Measurements from ENCODE around the gene HNRNPA2B1.
"Not testable (repeated sequence)": the region's sequence is repeated elsewhere in the genome, so short reads cannot be mapped to it uniquely, and the experiment has no call there.

Gene HNRNPA2B1

GRCh38 chr7:26197153-26198115, 3.1 kb downstream of the HNRNPA2B1 start:
- DNase-seq = no peak

GRCh38 chr7:26195867-26196657, 4.5 kb downstream of the HNRNPA2B1 start:
- DNase-seq = no peak

GRCh38 chr7:26195182-26195581, 5.4 kb downstream of the HNRNPA2B1 start:
- no peak for DNase-seq

GRCh38 chr7:26194764-26195163, 5.8 kb downstream of the HNRNPA2B1 start:
- not testable (repeated sequence) for DNase-seq

GRCh38 chr7:26193432-26194207, 6.9 kb downstream of the HNRNPA2B1 start:
- no peak for DNase-seq

- DNase-seq = no peak
These were observed 8.0 kb downstream of the HNRNPA2B1 start for GRCh38 chr7:26192485-26193087.

GRCh38 chr7:26191974-26192479, 8.5 kb downstream of the HNRNPA2B1 start:
- DNase-seq = no peak

- no peak for DNase-seq
These were observed 9.1 kb downstream of the HNRNPA2B1 start for GRCh38 chr7:26191233-26191973.

- no peak for DNase-seq
These were observed 10.1 kb downstream of the HNRNPA2B1 start for GRCh38 chr7:26190417-26190869.

- DNase-seq = no peak
These were observed 10.8 kb downstream of the HNRNPA2B1 start for GRCh38 chr7:26189697-26190096.

GRCh38 chr7:26188957-26189541, 11.5 kb downstream of the HNRNPA2B1 start:
- no peak for DNase-seq

GRCh38 chr7:26188206-26188956, 12.2 kb downstream of the HNRNPA2B1 start:
- DNase-seq = no peak

GRCh38 chr7:26187380-26188205, 13.0 kb downstream of the HNRNPA2B1 start:
- DNase-seq = no peak

GRCh38 chr7:26186364-26187311, 13.9 kb downstream of the HNRNPA2B1 start:
- DNase-seq = no peak

GRCh38 chr7:26185844-26186180, 14.7 kb downstream of the HNRNPA2B1 start:
- no peak for DNase-seq

GRCh38 chr7:26185131-26185843, 15.3 kb downstream of the HNRNPA2B1 start:
- no peak for DNase-seq

- not testable (repeated sequence) for DNase-seq
These were observed 16.1 kb downstream of the HNRNPA2B1 start for GRCh38 chr7:26184281-26185101.

All from activated naive CD4-positive, alpha-beta T cell treated with anti-CD3 and anti-CD28 coated beads, Interleukin-2, amount 50 U/mL, for 16 hours (primary cell).